Thyroid gland (tissue), 4 donors: Measurements from ENCODE around the gene PTK7. TPM values are rescaled to one million over a fixed set of nuclear protein-coding genes. Genes with fewer than 3 reads are reported as not detected.

ENCODE experiments used
- DNase-seq, 2 donors: peaks; one replicate each; pipeline ENCODE4 v3.0.0-alpha.2; 2019
- H3K27ac ChIP-seq, 3 donors: fragments of 200-600 bp; sonication (generic); 1 replicate in 2 of 3; 2 replicates in 1 of 3; pipeline ENCODE4 v1.5.1; 2016 to 2019; ENCODE audit warnings: mild to moderate bottlenecking in 1 of 3, moderate library complexity in 1 of 3
- H3K27me3 ChIP-seq: fragments of 200-600 bp; sonication (generic); one replicate; pipeline ENCODE4 v1.5.1; 2019
- H3K36me3 ChIP-seq, 2 donors: fragments of 200-600 bp; sonication (generic); one replicate each; pipeline ENCODE4 v1.5.1; 2016 to 2019
- H3K4me1 ChIP-seq, 2 donors: fragments of 200-600 bp; sonication (generic); one replicate each; pipeline ENCODE4 v1.5.1; 2017 to 2019
- H3K4me3 ChIP-seq, 3 donors: fragments of 200-600 bp; sonication (generic); replicated peaks in 1 of 3; 1 replicate in 2 of 3; 2 replicates in 1 of 3; pipeline ENCODE4 v1.5.1; 2016; ENCODE audit warnings: mild to moderate bottlenecking in 1 of 3
- H3K9me3 ChIP-seq: fragments of 200-600 bp; sonication (generic); one replicate; pipeline ENCODE4 v1.5.1; 2017
- POLR2A ChIP-seq, 2 donors: fragments of 450-650 bp; IDR thresholded peaks; one replicate each; pipeline ENCODE4 v1.6.1; 2017; ENCODE audit warnings: antibody characterized with exemption in 2 of 2, mild to moderate bottlenecking in 2 of 2, moderate library complexity in 1 of 2
- WGBS, 2 donors: methylation state at CpG; one replicate each; pipeline ENCODE4 v1.1.5; 2017; 5-methylcytosine and 5-hydroxymethylcytosine counted together
- intact Hi-C: fragments of 100-400 bp; cut with DNase I; formaldehyde crosslinking; loops from one replicate; pipeline ENCODE4 v1.15.1; 2023
- total RNA-seq, 4 donors: library from RNA; depleted of rRNA; stranded (reverse); fragments of >200 nt; gene quantifications; one replicate each; pipeline ENCODE4 v1.2.3, GENCODE V29; 2016
- TF ChIP-seq, protein P1 (sequence below), 6 experiments: fragments of 200-600 bp in 3 of 6; fragments of 450-650 bp in 3 of 6; sonication (generic) in 3 of 6; IDR thresholded peaks; one replicate each; pipeline ENCODE4 v1.5.1; 2016 to 2019; ENCODE audit warnings: antibody characterized with exemption in 6 of 6, mild to moderate bottlenecking in 2 of 6, inconsistent platforms in 1 of 6, moderate library complexity in 1 of 6

The PTK7 gene
- total RNA-seq, 4 donors from 2014 or later: 43.8 to 58.9 (median 55.0) TPM

DNA sequence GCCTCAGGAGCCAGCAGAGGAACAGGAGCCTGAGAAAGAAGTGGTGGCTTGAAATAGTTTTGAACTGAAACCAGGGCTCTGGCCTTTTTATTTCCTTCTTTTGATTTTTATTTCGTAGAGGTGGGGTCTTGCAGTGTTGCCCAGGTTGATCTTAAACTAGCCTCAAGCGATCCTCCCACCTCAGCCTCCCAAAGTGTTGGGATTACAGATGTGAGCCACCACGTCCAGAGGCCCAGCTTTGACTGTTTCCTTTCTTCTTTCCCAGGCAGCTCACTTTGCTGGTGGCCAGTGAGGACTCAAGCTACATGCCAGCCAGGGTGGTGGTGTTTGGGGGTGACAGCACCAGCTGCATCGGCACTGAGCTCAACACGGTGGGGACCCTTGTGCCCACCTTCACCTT lies 126.3 kb downstream of the PTK7 start:
- WGBS, 2 donors: 92 to 93% methylated on average over 5 of the region's 5 CpGs
- no peak for DNase-seq

DNA sequence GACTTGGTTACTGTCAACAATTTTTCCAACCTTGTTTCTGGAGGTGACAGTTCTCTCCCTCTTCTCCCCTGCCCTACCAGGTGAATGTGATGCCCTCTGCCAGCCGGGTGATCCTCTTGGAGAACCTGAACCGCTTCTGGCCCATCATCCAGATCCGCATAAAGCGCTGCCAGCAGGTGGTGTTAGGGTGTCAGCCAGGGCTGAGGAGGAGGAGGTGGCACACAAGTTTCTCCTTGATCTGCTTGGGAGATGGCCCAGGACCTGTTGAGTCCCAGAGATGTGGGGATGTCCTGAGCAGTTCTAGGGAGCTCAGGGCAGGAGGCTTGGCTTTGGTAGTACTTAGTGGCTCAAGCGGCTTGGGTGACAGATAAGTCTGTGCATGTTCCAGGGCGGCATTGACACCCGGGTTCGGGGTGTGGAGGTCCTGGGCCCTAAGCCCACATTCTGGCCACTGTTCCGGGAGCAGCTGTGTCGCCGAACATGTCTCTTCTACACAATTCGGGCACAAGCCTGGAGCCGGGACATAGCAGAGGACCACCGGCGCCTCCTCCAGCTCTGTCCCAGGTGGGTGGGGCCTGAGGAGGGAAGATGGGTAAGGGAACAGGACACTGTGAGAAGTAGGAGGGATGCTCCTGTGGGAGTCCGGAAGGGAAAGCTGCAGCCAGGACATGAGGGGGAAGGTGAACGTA lies 127.1 kb downstream of the PTK7 start:
- intact Hi-C loops: no loop called here
- peaks cover 14 to 25% of the 10 kb centered on the region in 2 donors for H3K36me3 ChIP-seq
- DNase-seq: no peak
- no peaks in the 10 kb centered on the region for H3K4me1 ChIP-seq
- no peak overlapping the region for H3K27ac ChIP-seq
- H3K27me3 ChIP-seq: no peaks in the 10 kb centered on the region
- no peak for TF ChIP-seq POLR2A (IDR thresholded peaks at IDR 0.05)
- TF ChIP-seq, protein P1, sequence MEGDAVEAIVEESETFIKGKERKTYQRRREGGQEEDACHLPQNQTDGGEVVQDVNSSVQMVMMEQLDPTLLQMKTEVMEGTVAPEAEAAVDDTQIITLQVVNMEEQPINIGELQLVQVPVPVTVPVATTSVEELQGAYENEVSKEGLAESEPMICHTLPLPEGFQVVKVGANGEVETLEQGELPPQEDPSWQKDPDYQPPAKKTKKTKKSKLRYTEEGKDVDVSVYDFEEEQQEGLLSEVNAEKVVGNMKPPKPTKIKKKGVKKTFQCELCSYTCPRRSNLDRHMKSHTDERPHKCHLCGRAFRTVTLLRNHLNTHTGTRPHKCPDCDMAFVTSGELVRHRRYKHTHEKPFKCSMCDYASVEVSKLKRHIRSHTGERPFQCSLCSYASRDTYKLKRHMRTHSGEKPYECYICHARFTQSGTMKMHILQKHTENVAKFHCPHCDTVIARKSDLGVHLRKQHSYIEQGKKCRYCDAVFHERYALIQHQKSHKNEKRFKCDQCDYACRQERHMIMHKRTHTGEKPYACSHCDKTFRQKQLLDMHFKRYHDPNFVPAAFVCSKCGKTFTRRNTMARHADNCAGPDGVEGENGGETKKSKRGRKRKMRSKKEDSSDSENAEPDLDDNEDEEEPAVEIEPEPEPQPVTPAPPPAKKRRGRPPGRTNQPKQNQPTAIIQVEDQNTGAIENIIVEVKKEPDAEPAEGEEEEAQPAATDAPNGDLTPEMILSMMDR (IDR thresholded peaks at IDR 0.05): no peak
- H3K4me3 ChIP-seq: no peak overlapping the region
- 89 to 93% methylated on average over 17 of the region's 17 CpGs for WGBS, 2 donors
- H3K9me3 ChIP-seq: no peaks in the 10 kb centered on the region

More for the DNA sequence above, 126.3 kb downstream of the PTK7 start:
- Histone ChIP-seq H3K27me3 (no peaks in the 10 kb centered on the region), H3K4me1 (no peaks in the 10 kb centered on the region), H3K9me3 (no peaks in the 10 kb centered on the region), H3K36me3 (peaks cover 17 to 29% of the 10 kb centered on the region in 2 donors), H3K27ac (no peak overlapping the region), H3K4me3 (no peak overlapping the region)
- intact Hi-C loops: no loop called here
- no peak for TF ChIP-seq POLR2A (IDR thresholded peaks at IDR 0.05)
- TF ChIP-seq, protein P1 (IDR thresholded peaks at IDR 0.05): no peak

DNA sequence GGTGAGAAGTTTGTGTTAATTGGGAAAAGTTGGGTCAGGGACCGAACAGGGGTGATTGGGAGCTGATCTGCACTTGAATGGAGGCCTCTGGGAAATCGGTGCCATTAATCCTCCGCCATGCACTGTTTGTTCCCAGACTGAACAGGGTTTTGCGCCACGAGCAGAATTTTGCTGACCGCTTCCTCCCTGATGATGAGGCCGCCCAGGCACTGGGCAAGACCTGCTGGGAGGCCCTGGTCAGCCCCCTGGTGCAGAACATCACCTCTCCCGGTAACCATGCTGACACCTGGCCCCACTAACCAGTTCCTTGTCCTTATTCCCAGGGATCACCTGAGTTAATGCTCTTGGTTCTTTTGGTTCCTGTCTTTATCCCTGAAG lies 127.6 kb downstream of the PTK7 start:
- Histone ChIP-seq H3K27ac (no peak overlapping the region), H3K4me1 (no peaks in the 10 kb centered on the region), H3K27me3 (no peaks in the 10 kb centered on the region), H3K9me3 (no peaks in the 10 kb centered on the region), H3K4me3 (no peak overlapping the region), H3K36me3 (peaks cover 14 to 25% of the 10 kb centered on the region in 2 donors)
- intact Hi-C loops: no loop called here
- DNase-seq: no peak
- no peak for TF ChIP-seq POLR2A (IDR thresholded peaks at IDR 0.05)
- TF ChIP-seq, protein P1 (IDR thresholded peaks at IDR 0.05): no peak
- 90 to 96% methylated on average over 8 of the region's 8 CpGs for WGBS, 2 donors

DNA sequence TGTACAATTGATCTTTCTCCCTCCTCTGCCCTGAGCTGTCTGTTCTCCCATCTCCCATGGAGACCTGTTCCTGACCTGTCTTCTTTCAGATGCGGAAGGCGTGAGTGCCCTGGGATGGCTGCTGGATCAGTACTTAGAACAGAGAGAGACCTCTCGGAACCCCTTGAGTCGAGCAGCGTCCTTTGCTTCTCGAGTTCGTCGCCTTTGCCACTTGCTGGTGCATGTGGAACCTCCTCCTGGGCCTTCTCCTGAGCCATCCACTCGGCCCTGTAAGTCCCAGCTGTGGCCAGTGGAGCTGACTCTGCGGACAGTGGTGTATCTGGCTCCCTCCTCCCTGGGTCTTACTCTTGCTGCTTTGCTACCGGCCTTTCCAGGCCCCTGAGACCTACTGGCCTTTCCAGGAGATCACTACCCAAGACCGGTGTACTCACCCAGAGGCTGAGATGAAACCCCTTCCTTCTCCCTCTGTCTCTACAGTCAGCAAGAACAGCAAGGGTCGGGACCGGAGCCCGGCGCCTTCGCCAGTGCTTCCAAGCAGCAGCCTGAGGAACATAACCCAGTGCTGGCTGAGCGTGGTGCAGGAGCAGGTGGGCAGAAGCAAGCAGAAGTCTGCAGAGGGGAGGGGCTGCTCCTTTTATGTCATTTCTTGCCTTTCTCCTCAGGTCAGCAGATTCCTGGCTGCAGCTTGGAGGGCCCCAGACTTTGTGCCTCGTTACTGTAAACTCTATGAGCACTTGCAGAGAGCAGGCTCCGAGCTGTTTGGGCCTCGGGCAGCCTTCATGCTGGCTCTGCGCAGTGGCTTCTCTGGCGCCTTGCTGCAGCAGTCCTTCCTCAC lies 128.4 kb downstream of the PTK7 start:
- Histone ChIP-seq H3K27me3 (no peaks in the 10 kb centered on the region), H3K9me3 (no peaks in the 10 kb centered on the region), H3K27ac (no peak overlapping the region), H3K4me1 (no peaks in the 10 kb centered on the region), H3K4me3 (no peak overlapping the region), H3K36me3 (peaks cover 14 to 25% of the 10 kb centered on the region in 2 donors)
- no peak for DNase-seq
- no peak for TF ChIP-seq POLR2A (IDR thresholded peaks at IDR 0.05)
- TF ChIP-seq, protein P1 (IDR thresholded peaks at IDR 0.05): no peak
- intact Hi-C loops: no loop called here
- WGBS, 2 donors: 94 to 95% methylated on average over 23 of the region's 23 CpGs

DNA sequence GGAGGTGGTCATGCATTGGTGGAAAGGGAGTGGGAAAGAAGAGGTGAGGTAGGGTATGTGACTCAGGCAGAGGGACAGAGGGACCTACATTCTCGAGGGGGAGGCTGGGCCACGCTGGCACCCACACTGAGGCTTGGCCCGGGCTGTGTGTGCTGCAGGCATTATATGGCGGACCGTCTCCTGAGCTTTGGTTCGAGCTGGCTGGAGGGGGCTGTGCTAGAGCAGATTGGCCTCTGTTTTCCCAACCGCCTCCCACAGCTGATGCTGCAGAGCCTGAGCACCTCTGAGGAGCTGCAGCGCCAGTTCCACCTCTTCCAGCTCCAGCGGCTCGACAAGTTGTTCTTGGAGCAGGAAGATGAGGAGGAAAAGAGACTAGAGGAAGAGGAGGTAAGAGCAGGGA lies 129.7 kb downstream of the PTK7 start:
- 89 to 96% methylated on average over 10 of the region's 10 CpGs for WGBS, 2 donors
- peaks cover 5 to 15% of the 10 kb centered on the region in 2 donors for H3K36me3 ChIP-seq
- intact Hi-C loops: no loop called here

More for the DNA sequence above, 129.7 kb downstream of the PTK7 start:
- Histone ChIP-seq H3K9me3 (no peaks in the 10 kb centered on the region), H3K27ac (no peak overlapping the region), H3K4me1 (no peaks in the 10 kb centered on the region), H3K27me3 (no peaks in the 10 kb centered on the region), H3K4me3 (no peak overlapping the region)
- DNase-seq: no peak
- TF ChIP-seq, protein P1 (IDR thresholded peaks at IDR 0.05): no peak
- no peak for TF ChIP-seq POLR2A (IDR thresholded peaks at IDR 0.05)
